Activated CD8-positive, alpha-beta memory T cell treated with anti-CD3 and anti-CD28 coated beads, Interleukin-2, amount 50 U/mL, for 24 hours (primary cell): ENCODE measurements around the gene DZIP1L.
A peak's percentile ranks its signal among the peaks of the same experiment; 100 is the strongest.
"Not testable (repeated sequence)": the region's sequence is repeated elsewhere in the genome, so short reads cannot be mapped to it uniquely, and the experiment has no call there.

Experiments
- DNase-seq: peaks from one replicate; pipeline ENCODE4 v3.0.0-alpha.2; 2020; ENCODE audit errors: extremely low read depth

DZIP1L gene

GRCh38 chr3:138113326-138113725 lies 2.1 kb downstream of the DZIP1L start:
- DNase-seq = no peak

- no peak for DNase-seq
Measured at GRCh38 chr3:138112362-138112761, 3.0 kb downstream of the DZIP1L start.

GRCh38 chr3:138105598-138105997 lies 9.8 kb downstream of the DZIP1L start:
- no peak for DNase-seq

- no peak for DNase-seq
Measured at GRCh38 chr3:138103466-138103865, 11.9 kb downstream of the DZIP1L start.

GRCh38 chr3:138101351-138101940 lies 14.0 kb downstream of the DZIP1L start:
- not testable (repeated sequence) for DNase-seq

- no peak for DNase-seq
Measured at GRCh38 chr3:138099417-138099816, 16.0 kb downstream of the DZIP1L start.

- no peak for DNase-seq
Measured at GRCh38 chr3:138097192-138098172, 17.9 kb downstream of the DZIP1L start.

- no peak for DNase-seq
Measured at GRCh38 chr3:138093721-138094120, 21.7 kb downstream of the DZIP1L start.

- no peak for DNase-seq
Measured at GRCh38 chr3:138092023-138092422, 23.4 kb downstream of the DZIP1L start.

GRCh38 chr3:138089091-138089490 lies 26.3 kb downstream of the DZIP1L start:
- DNase-seq = no peak

GRCh38 chr3:138085745-138086144 lies 29.7 kb downstream of the DZIP1L start:
- DNase-seq = not testable (repeated sequence)

- DNase-seq = no peak
Measured at GRCh38 chr3:138084196-138084595, 31.2 kb downstream of the DZIP1L start.

GRCh38 chr3:138082992-138083386 lies 32.4 kb downstream of the DZIP1L start:
- DNase-seq = no peak

- DNase-seq = no peak
Measured at GRCh38 chr3:138082085-138082991, 33.1 kb downstream of the DZIP1L start.

GRCh38 chr3:138081371-138082084 lies 33.9 kb downstream of the DZIP1L start:
- DNase-seq = no peak

GRCh38 chr3:138079901-138080300 lies 35.5 kb downstream of the DZIP1L start:
- no peak for DNase-seq

- DNase-seq = no peak
Measured at GRCh38 chr3:138078901-138079344, 36.5 kb downstream of the DZIP1L start.

- DNase-seq = no peak
Measured at GRCh38 chr3:138078096-138078495, 37.3 kb downstream of the DZIP1L start.

- no peak for DNase-seq
Measured at GRCh38 chr3:138072796-138073195, 42.6 kb downstream of the DZIP1L start.

GRCh38 chr3:138070006-138070405 lies 45.4 kb downstream of the DZIP1L start:
- DNase-seq = no peak

- DNase-seq = peak; percentile 37
Measured at GRCh38 chr3:138068579-138069174, 46.7 kb downstream of the DZIP1L start.
